Esophagus mucosa (tissue), 1 donor: ENCODE results near the gene ATP6V0C. TPM values are rescaled to one million over a fixed set of nuclear protein-coding genes. Genes with fewer than 3 reads are reported as not detected.
A peak's percentile ranks its signal among the peaks of the same experiment; 100 is the strongest.

Source experiments
- ATAC-seq: fragments of 200-7000 bp; cut with Tn5 transposase; one replicate; pipeline ENCODE4 v1.9.1; 2020
- total RNA-seq: library from RNA; stranded (reverse); gene quantifications from one replicate; pipeline ENCODE4 v1.2.4, GENCODE V29; 2023
- donor health status: DM: yes; HTN: yes; CAD: no.

The ATP6V0C gene
- 205 TPM for total RNA-seq

DNA sequence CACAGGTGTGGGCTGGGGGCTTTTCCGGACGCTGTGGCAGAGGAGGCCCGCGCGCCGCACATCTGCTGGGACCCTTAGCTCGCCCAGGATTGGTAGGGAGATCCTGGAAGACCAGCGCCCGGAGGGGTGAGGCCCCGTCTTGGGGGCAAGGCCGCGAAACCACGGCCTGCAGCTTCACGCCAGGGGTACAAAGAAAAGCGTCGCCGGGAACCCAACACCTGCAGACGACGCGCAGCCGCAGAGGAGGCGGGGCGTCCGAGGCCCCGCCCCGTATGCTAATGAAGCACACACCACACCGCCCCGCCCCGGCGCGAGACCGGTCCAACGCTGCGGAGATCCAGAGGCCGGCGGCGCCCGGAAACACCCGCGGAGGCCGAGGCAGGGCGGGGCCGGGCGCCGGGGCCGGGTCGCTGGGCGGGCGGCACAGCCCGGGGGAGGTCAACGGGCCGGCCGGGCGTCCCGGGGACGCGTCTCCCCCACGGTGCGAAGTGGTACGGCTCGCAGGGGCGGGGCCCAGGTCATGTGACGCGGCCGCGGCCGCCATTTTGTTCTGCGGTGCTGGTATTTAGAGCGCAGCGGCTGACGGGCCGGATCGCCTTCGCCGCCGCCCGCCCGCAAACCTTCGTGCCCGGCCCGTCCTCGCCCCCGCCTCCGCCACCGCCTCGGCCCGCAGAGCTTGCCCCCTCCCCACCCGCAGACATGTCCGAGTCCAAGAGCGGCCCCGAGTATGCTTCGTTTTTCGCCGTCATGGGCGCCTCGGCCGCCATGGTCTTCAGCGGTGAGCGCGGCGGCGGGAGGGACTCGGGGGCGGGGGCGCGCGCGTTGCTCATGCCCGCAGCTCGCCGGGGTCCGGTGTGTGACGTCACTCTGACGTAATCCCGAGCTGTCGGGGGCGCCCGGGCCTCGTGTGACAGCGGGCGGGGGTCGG is at the start of gene ATP6V0C:
Gene ATP6V0C (plus strand): TSS at position 548 of the 928 bp plus-strand sequence. CDS start 152 bp downstream, at position 700.
- ATAC-seq = peak; percentile 83

DNA sequence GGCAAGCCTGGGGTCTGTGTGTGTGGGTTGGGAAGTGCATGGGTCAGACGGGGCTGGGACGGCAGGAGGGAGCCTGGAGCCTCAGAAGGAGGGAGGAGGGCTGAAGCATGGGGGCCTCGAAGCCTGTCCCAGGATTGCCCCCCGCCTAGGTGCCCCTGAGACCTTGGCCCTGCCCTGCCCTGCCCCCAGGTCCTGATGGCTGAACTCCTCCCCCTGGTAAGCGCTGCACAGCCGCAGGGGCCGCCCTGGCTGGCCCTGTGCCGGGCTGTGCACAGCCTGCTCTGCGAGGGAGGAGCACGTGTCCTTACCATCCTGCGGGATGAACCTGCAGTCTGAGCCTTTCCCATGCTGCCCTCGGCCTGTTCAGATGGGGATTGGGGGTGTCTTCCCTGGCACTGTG is 49.4 kb upstream of the ATP6V0C start:
- no peak for ATAC-seq

DNA sequence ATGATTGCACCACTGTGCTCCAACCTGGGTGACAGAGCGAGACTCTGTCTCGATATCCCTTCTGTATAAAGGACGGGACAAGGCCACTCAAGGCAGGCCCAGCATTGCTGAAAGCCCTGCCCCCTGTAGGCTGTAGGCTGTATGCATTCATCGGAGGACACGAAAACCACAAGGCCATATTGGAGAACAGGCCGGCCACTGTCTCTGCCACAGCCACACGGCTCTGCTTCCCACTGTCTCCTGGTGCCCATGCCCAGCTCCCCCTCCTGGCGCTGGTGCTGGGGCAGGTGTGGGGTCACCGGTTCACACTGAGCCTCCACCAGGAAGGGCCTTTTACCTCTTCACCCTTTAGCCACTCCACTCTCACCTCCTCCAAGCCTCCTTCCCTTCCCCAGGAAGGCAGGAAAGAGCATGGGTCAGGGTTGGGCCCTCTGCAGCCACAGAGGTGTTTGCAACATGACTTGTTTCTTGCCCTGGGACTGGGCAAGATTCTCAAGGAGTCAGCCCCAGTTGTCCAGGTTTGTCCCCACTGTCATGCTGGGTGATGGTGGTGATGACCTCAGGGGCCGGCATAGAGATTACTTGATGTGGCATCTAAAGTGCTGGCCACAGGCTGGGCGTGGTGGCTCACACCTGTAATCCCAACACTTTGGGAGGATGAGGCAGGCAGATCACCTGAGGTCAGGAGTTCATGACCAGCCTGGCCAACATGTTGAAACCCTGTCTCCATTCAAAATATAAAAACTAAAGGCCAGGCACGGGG is 47.9 kb upstream of the ATP6V0C start:
- no peak for ATAC-seq

DNA sequence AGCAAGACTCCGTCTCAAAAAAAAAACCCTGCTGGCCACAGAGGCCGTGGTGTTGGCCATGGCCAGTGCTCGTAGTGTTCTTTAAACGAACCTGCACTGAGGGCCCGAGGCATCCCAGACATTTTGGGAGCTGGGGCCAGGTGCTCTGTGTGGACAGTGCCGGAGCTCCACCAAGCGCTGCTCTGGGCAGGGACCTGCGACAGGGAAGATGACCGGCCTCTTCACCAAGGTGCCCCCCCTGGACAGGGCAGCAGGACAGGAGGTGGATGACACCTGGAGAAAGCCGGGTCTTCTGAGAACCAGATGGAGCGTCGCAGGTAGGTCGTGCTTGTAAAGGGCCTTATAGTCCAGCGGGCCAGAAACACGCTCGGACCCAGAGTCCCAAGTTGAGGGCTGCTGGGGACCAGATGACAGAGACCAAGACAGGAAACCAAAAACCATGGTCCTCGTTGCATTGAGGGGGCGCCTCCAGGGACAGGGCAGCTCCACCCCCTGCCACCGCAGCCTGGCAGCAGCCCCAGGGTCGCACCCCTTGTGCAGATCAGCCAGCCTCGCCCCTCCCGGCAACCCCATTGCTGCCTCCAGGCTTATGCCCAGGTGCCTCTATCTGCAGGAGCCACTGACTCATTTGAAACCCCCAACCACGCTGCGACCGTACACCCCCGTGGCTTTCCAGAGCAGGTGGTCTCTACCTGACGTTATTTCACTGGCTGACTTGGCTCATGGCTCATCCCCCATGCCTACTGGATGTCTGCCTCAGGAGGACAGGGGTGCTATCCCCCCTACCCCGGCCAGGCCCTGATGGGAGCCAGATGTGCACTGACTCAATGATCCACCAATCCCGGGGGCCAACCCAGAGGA is 46.9 kb upstream of the ATP6V0C start:
- no peak for ATAC-seq

DNA sequence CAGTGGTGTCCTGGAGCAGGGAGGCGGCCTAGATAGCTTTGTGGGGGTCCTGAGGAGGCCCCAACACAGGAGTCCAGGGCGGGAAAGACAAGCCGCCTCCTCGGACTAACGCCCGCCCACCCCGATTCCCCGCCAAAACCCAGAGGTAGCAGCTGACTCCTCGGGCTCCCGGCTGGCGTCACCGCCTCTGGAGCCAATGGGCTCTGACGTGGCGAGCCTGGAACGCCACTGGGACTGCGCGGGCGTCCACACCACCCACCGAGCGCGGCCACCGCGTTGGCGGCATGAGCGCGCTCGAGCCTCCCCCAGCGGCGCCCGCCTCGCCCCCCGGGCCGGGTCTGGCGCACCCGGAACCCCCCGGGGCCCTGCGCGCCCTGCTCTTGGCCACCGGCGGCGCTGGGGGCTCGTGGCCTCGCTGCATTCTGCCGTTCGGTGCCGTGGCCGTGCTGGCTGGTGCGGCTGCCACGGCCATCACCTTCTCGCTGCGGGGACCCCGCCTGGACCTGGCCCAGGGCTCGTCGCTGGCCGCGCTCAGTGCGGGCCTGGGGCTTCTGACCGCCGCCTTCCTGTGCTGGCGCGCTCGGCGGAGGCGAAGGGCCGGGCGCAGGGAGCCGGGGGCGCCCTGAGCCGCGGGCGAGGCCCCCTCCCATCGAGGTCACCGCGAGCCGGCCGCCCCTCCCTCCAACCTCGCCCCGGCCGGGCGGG is 46.1 kb upstream of the ATP6V0C start:
- peak; percentile 43 for ATAC-seq

DNA sequence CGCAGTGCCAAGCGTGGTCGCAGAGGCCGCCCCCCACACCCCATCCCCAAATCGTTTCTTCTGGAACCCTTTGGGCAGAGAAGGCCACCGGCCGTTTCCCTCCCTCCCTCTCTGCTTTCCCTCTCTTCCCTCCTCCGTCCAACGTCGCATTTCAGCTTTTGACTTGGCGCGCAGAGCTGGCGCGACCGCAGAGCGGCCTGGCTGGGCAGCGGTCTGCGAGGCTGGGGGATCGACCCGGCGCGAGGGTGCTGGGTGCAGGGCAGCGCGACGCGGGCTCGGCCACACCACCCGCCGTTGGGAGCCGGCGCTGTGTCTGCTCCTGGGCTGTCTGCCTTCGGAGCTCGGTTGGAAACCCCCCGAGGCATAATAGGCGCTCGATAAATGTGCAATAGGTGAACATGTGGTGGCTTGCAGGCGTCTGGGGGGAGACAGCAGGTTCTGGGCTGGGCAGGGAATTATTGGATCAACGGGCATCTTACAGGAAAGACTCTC is 45.5 kb upstream of the ATP6V0C start:
- ATAC-seq = peak; percentile 17

DNA sequence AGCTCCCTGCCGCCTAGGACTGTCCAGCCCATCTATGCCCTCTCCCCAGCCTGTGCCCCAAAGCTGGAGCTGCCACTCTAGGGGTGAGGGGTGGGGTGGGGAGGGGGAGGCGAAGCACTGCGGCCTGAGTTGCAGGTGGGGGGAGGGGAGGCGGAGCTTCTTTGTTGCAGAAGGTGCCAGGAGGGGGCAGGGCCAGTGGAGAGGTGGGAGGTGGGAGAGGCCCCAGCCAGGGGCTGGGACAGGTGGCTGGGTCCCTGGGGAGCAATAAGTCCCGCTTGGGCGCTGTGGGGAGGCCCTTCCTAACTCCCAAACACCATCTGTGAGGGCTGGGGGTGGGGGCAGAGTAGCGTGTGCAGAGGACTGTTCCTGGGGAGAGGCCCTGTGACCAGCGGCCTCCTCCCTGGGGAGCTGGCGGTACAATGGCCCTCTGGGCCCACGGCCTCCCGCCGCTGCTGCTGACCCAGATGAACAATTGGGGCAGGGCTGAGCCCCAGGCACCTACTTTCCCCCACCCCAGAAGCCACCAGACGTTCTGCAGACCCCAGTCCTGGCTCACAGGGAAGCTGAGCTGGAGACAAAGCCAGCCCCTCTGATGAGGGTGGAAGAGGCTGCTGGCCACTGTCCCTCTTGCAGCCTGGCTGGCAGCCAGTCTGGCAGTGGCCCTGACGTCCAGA is 44.9 kb upstream of the ATP6V0C start:
- no peak for ATAC-seq

DNA sequence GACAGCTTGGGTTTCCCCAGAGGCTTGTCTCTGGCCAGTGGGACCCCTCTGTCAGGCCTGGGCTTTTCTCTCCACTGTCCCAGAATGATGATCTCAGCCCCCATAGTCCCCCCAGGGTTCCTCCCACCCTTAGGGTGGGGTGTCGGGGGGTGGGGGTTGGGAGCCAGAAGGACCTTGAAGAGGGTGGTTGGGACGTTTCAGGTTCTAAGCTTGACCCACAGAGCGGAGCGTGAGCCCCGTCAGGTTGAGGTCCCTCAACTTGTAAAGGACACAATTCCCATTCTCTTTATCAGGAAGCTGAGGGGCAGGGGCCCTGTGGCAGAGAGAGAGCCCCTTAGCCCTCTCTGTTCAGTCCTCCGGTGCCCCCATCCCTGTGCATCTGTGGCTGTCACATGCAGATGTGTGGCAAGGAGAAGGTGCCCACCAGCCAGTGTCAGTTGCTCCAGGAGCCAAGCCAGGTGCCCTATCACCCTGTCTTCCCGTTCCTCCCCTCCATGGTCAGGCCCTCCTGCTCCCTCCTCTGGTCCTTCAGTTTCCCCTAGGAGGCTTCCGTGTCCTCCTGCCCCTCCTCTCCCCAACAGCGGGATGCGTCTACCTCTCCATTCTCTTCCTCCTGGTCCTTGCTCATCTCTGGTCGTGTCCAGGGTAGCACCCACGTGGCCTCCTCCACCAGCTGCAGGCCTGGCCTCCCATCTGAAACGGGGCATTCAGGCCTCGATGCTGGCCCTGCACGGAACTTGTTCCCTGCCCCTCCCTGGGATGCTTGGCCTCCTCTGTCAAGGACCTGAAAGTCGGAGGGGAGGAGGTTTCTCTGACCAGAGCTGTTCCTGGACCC is 44.1 kb upstream of the ATP6V0C start:
- ATAC-seq = no peak

DNA sequence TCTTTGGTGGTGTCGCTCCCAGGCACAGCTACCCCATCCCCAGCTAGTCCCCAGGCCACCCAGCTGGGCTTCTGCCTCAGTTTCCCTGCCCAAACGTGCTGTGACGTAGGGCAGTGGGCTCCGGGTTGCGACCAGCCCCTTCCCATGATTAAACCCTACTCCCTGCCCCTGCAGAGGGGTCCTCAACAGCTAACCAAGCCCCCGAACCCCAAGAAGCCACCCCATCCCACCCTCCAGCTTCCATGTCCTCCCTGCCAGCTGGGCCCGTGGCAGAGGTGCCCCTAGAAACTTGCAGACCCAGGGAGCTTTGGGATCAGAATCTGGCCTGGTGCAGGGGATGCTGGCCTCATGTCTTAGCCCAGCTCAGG is 43.5 kb upstream of the ATP6V0C start:
- no peak for ATAC-seq

DNA sequence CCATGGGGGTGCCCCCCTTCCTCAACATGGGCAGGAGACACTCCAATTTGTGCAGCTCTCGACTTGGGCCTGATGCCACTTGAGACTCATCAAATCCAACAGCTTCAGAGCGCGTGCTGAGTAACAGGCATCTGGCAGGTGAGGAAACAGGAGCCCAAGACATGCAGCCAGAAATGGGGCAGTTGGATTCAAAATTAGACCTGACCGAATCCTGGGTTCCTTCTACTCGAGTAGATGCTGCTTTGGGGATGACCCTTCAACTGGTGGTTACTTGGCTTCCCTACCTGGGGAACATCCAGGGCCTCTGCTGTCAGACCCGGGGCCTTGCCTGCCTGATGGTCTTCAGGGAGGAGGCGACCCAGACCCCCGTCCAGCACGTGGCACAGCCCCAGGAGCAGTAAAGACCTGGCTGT is 43.1 kb upstream of the ATP6V0C start:
- ATAC-seq = no peak

DNA sequence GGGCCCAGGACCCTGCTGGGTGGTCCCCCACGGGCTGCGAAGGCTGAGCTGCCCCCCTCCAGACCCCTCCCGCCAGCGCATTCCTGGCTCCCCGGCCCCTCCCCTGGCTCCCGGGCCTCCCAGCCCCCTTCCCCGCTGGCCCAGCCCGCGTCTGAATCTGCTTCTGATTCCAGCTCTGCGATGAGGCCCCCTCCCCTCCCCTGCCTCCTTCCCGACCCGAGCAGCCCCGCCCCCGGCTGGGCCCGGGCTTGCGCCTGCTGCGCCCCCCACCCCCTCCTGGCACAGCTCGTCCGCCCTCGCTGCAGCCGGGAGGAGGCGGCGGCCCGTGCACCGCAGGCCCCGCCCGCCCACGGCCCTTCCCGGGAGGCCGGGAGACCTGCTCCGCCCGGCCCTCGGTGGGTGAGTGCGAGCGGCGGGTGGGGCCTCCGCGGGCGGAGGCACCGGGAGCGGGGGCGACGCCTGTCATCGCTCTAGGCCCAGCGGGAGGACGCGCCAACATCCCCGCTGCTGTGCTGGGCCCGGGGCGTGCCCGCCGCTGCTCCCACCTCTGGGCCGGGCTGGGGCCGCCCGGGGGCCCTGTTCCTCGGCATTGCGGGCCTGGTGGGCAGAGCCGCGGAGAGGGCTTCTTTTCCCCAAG is 42.6 kb upstream of the ATP6V0C start, which contains the start of gene NTN3:
Gene NTN3 (plus strand): TSS at position 282 of the 637 bp plus-strand sequence. CDS start 405 bp downstream, outside the sequence.
- ATAC-seq = no peak

DNA sequence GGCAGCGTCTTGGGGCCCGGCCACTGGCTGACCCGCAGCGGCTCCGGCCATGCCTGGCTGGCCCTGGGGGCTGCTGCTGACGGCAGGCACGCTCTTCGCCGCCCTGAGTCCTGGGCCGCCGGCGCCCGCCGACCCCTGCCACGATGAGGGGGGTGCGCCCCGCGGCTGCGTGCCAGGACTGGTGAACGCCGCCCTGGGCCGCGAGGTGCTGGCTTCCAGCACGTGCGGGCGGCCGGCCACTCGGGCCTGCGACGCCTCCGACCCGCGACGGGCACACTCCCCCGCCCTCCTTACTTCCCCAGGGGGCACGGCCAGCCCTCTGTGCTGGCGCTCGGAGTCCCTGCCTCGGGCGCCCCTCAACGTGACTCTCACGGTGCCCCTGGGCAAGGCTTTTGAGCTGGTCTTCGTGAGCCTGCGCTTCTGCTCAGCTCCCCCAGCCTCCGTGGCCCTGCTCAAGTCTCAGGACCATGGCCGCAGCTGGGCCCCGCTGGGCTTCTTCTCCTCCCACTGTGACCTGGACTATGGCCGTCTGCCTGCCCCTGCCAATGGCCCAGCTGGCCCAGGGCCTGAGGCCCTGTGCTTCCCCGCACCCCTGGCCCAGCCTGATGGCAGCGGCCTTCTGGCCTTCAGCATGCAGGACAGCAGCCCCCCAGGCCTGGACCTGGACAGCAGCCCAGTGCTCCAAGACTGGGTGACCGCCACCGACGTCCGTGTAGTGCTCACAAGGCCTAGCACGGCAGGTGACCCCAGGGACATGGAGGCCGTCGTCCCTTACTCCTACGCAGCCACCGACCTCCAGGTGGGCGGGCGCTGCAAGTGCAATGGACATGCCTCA is 41.9 kb upstream of the ATP6V0C start:
- ATAC-seq = no peak

DNA sequence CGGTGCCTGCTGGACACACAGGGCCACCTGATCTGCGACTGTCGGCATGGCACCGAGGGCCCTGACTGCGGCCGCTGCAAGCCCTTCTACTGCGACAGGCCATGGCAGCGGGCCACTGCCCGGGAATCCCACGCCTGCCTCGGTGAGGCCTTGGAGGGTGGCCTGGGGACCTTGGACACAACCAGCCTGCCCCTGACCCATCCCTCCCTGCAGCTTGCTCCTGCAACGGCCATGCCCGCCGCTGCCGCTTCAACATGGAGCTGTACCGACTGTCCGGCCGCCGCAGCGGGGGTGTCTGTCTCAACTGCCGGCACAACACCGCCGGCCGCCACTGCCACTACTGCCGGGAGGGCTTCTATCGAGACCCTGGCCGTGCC is 41.3 kb upstream of the ATP6V0C start:
- ATAC-seq = no peak

DNA sequence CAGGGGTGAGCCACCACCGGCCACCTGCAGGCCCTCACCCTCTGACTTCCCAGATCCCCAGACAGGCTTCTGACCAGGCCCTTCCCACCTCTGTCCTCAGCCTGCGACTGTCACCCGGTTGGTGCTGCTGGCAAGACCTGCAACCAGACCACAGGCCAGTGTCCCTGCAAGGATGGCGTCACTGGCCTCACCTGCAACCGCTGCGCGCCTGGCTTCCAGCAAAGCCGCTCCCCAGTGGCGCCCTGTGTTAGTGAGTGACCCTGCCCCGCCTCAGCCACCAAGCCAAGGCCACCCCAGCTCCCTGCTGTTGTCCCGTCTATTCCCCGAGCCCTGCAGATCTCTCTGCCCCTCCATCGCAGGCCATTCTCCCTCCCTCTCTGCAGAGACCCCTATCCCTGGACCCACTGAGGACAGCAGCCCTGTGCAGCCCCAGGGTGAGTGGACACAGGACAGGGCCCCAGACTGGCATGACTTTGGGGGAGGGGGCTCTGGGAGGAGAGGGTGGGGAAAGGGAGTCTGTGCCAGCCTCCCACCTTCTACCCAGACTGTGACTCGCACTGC is 40.8 kb upstream of the ATP6V0C start:
- no peak for ATAC-seq

DNA sequence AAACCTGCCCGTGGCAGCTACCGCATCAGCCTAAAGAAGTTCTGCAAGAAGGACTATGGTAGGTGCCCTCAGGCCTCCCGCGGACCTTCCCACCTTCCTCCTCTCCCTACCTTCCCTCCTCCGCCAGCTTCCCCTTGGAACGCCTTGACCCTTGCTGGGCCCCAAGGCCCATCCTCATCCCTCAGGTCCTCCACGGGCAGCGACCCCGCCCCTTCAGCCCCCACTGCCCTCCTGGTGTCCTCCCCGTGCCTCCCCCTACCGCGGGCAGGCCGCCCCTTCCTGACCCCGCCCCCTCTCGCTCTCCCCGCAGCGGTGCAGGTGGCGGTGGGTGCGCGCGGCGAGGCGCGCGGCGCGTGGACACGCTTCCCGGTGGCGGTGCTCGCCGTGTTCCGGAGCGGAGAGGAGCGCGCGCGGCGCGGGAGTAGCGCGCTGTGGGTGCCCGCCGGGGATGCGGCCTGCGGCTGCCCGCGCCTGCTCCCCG is 40.3 kb upstream of the ATP6V0C start:
- no peak for ATAC-seq

DNA sequence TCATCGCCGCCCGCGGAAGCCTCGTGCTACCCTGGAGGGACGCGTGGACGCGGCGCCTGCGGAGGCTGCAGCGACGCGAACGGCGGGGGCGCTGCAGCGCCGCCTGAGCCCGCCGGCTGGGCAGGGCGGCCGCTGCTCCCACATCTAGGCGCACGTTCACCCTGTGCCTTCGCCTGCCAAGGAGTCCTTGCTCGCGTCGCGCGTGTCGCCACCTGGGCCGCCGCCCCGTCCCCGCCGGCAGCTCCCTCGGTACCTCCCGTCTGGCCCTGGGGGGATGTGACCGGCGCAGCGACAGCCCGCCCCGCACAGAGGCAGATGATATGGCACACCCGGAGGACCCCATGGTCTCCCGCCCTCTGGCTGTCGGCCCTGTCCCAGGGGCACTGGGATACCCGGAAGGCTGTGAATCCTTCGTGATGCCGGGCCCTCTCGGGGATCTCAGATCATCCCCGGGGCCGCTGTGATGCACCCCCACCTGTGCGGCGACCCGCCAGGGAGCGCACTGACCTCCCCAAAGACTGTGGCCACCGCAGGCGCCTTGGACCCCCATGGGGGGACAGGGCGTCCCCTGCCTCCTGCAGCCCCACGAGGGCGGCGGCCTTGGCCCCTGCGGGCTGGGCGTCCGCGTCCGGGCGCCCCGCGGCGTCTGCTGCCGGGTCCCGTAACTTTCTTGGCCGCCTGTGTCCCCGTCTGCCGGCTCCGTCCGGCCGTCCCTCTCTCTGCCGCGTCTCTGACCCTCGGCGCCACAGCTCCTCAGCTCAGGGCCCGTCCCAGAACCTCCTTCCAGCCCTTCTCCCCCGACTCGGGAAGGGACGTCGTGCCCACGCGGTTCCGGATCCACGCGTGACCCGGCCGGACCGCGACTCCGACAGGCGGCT is 39.5 kb upstream of the ATP6V0C start:
- ATAC-seq = peak; percentile 54

DNA sequence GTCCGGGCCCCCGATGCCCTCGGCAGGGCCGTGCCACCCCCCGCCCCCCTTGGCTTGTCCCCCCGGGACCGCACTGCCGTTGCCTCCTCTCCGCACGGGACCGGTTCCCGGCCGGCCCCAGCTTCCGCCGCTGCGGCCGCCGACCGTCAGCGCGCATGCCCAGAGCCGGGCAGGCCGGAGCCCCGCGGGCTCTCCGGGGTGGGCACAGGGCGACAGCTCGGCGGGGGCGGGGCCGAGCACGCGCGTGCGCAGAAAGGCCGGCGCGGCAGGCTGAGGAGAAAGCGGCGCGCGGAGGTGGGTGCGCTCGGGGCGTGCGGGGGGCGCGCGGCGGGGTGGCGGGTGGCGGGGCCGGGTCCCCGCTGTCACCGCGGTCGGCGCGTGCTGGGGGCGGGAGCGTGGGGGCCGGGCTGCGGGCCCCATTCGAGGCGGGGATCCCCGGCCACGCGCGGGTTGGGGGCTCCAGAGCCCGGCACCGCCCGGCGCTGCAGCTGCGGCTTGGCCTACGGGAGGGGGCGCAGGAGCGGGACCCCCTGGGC is 38.8 kb upstream of the ATP6V0C start, which contains the start of gene TBC1D24:
Gene TBC1D24 (plus strand): TSS at position 251 of the 536 bp plus-strand sequence. CDS start 21,022 bp downstream, outside the sequence.
- ATAC-seq = peak; percentile 68
